ENCODE results near the gene TMEM134.

DNA sequence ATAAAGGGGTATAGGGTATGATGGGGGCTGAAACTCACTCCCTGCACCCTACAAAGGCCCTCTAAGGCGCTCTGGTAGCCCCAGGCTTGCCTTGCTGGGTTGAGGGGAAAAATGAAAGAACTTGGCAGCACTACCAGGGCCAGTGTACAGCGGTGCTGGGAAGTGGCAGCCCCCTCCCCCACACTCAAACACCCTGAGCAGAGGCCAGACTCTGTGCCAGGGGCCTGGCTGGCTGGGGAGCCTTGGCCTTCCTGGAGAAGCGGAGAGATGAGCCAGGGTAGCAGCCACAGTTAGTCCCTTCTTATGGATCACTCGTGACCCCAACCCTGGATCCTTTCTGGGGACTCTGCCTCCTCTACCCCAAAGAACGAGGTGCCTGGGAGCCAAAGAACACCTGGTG, 2.7 kb downstream of the TMEM134 start:
- TF ChIP-seq, protein P1, sequence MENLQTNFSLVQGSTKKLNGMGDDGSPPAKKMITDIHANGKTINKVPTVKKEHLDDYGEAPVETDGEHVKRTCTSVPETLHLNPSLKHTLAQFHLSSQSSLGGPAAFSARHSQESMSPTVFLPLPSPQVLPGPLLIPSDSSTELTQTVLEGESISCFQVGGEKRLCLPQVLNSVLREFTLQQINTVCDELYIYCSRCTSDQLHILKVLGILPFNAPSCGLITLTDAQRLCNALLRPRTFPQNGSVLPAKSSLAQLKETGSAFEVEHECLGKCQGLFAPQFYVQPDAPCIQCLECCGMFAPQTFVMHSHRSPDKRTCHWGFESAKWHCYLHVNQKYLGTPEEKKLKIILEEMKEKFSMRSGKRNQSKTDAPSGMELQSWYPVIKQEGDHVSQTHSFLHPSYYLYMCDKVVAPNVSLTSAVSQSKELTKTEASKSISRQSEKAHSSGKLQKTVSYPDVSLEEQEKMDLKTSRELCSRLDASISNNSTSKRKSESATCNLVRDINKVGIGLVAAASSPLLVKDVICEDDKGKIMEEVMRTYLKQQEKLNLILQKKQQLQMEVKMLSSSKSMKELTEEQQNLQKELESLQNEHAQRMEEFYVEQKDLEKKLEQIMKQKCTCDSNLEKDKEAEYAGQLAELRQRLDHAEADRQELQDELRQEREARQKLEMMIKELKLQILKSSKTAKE (IDR thresholded peaks at IDR 0.05; ENCODE audit: low read depth, poor library complexity, severe bottlenecking), result no peak
- TF ChIP-seq, protein P2, sequence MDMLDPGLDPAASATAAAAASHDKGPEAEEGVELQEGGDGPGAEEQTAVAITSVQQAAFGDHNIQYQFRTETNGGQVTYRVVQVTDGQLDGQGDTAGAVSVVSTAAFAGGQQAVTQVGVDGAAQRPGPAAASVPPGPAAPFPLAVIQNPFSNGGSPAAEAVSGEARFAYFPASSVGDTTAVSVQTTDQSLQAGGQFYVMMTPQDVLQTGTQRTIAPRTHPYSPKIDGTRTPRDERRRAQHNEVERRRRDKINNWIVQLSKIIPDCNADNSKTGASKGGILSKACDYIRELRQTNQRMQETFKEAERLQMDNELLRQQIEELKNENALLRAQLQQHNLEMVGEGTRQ (IDR thresholded peaks at IDR 0.05; ENCODE audit: borderline replicate concordance, low read depth, low read length), result no peak

Data from GM12878 (cell line).